Adrenal gland (tissue), 5 donors: ENCODE data around the gene ART1.

Source experiments
- POLR2A ChIP-seq, 2 donors: fragments of 450-650 bp; IDR thresholded peaks; one replicate each; pipeline ENCODE4 v1.6.1; 2017; ENCODE audit warnings: antibody characterized with exemption in 2 of 2, mild to moderate bottlenecking in 2 of 2, moderate library complexity in 1 of 2
- TF ChIP-seq, protein P1 (sequence below), 6 experiments: fragments of 450-650 bp in 4 of 6; fragments of 200-600 bp in 2 of 6; sonication (generic) in 1 of 6; IDR thresholded peaks; 1 replicate in 5 of 6; 2 replicates in 1 of 6; pipeline versions ENCODE4 v1.5.1 to v1.8.0; 2016 to 2021; ENCODE audit warnings: antibody characterized with exemption in 6 of 6, mild to moderate bottlenecking in 2 of 6, moderate library complexity in 1 of 6
- donor health status: DM: no; HTN: no; CAD: no.

DNA sequence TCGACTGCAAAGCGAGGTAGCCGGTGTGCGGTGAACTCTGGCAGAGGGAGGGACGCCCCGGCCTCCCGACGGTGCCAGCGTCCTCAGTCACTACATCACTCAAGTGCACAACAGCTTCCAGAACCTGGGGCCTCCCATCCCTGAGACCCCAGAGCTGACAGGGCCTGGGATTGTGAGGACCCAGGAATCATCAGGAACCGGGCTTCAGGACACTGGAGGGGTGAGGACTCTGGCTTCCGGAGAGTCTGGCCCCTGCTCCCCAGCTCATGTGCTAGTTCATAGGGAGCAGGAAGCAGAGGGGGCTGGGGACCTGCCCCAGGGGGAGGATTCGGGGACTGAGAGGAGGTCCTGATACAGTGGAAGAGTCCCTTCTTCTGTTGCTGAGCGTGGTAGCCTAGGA is 7.7 kb upstream of the ART1 start:
- TF ChIP-seq, protein P1, sequence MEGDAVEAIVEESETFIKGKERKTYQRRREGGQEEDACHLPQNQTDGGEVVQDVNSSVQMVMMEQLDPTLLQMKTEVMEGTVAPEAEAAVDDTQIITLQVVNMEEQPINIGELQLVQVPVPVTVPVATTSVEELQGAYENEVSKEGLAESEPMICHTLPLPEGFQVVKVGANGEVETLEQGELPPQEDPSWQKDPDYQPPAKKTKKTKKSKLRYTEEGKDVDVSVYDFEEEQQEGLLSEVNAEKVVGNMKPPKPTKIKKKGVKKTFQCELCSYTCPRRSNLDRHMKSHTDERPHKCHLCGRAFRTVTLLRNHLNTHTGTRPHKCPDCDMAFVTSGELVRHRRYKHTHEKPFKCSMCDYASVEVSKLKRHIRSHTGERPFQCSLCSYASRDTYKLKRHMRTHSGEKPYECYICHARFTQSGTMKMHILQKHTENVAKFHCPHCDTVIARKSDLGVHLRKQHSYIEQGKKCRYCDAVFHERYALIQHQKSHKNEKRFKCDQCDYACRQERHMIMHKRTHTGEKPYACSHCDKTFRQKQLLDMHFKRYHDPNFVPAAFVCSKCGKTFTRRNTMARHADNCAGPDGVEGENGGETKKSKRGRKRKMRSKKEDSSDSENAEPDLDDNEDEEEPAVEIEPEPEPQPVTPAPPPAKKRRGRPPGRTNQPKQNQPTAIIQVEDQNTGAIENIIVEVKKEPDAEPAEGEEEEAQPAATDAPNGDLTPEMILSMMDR (IDR thresholded peaks at IDR 0.05): no peak
- TF ChIP-seq POLR2A (IDR thresholded peaks at IDR 0.05): no peak
